Neural progenitor cell (in vitro differentiated cells): ENCODE results near the gene SIGMAR1. TPM values are rescaled to one million over a fixed set of nuclear protein-coding genes. Genes with fewer than 3 reads are reported as not detected.

Source experiments
- DNase-seq: peaks from one replicate; pipeline ENCODE4 v3.0.0-alpha.2; 2016; ENCODE audit warnings: low spot score
- H2AFZ ChIP-seq: fragments of 200-600 bp; sonication (generic); replicated peaks from 2 replicates; pipeline ENCODE4 v1.6.1; 2016; ENCODE audit warnings: antibody characterized with exemption
- H3F3A ChIP-seq: fragments of 200-600 bp; sonication (generic); 2 replicates; pipeline ENCODE4 v1.6.1; 2016; ENCODE audit warnings: antibody characterized with exemption, low read depth
- H3K27ac ChIP-seq: fragments of 200-600 bp; sonication (generic); 2 replicates; pipeline ENCODE4 v1.5.1; 2016; ENCODE audit warnings: mild to moderate bottlenecking
- H3K27me3 ChIP-seq: fragments of 200-600 bp; sonication (generic); 2 replicates; pipeline ENCODE4 v1.6.1; 2016; ENCODE audit warnings: mild to moderate bottlenecking, moderate library complexity
- H3K36me3 ChIP-seq: fragments of 200-600 bp; sonication (generic); 2 replicates; pipeline ENCODE4 v1.5.1; 2016
- H3K4me1 ChIP-seq: fragments of 200-600 bp; sonication (generic); 2 replicates; pipeline ENCODE4 v1.6.1; 2016; ENCODE audit warnings: mixed run types
- H3K4me2 ChIP-seq: fragments of 200-600 bp; sonication (generic); 2 replicates; pipeline ENCODE4 v1.6.1; 2016
- H3K4me3 ChIP-seq: fragments of 200-600 bp; sonication (generic); 2 replicates; pipeline ENCODE4 v1.5.1; 2016
- H3K79me2 ChIP-seq: fragments of 200-600 bp; sonication (generic); 2 replicates; pipeline ENCODE4 v1.6.1; 2016; ENCODE audit warnings: low read depth
- H3K9ac ChIP-seq: fragments of 200-600 bp; sonication (generic); 2 replicates; pipeline ENCODE4 v1.6.1; 2016
- H3K9me3 ChIP-seq: fragments of 200-600 bp; sonication (generic); 2 replicates; pipeline ENCODE4 v1.5.1; 2016; ENCODE audit warnings: low read depth
- H4K20me1 ChIP-seq: fragments of 200-600 bp; sonication (generic); 2 replicates; pipeline ENCODE4 v1.6.1; 2016; ENCODE audit warnings: low read depth
- H3K27ac Mint-ChIP-seq: 3 replicates; pipeline ENCODE4 v1.8.0; 2021; ENCODE audit warnings: mixed read lengths
- H3K27me3 Mint-ChIP-seq: 2 replicates; pipeline ENCODE4 v1.8.0; 2022; ENCODE audit warnings: low read depth, mild to moderate bottlenecking, inconsistent platforms, moderate library complexity, mixed read lengths; ENCODE audit not compliant: insufficient read depth
- H3K36me3 Mint-ChIP-seq: 3 replicates; pipeline ENCODE4 v1.8.0; 2021; ENCODE audit warnings: mixed read lengths
- H3K4me1 Mint-ChIP-seq: 3 replicates; pipeline ENCODE4 v1.8.0; 2021; ENCODE audit warnings: mixed read lengths
- H3K4me3 Mint-ChIP-seq: 3 replicates; pipeline ENCODE4 v1.8.0; 2021; ENCODE audit warnings: mild to moderate bottlenecking, moderate library complexity, mixed read lengths
- H3K9me3 Mint-ChIP-seq: 3 replicates; pipeline ENCODE4 v1.8.0; 2020; ENCODE audit warnings: mixed read lengths
- CTCF ChIP-seq: fragments of 200-600 bp; sonication (generic); IDR thresholded peaks from 2 replicates; pipeline ENCODE4 v1.5.1; 2017; ENCODE audit warnings: antibody characterized with exemption, mild to moderate bottlenecking
- EZH2 ChIP-seq: fragments of 200-600 bp; sonication (generic); IDR thresholded peaks from 2 replicates; pipeline ENCODE4 v1.6.1; 2017; ENCODE audit warnings: antibody characterized with exemption, mild to moderate bottlenecking, moderate library complexity
- EZH2phosphoT487 ChIP-seq: fragments of 200-600 bp; sonication (generic); IDR thresholded peaks from 2 replicates; pipeline ENCODE4 v1.6.1; 2017; ENCODE audit warnings: antibody characterized with exemption
- total RNA-seq: library from RNA; depleted of rRNA; stranded (reverse); fragments of >200 nt; gene quantifications from 2 replicates; pipeline ENCODE4 v1.2.3, GENCODE V29; 2015; ENCODE audit warnings: low replicate concordance

SIGMAR1 gene
- total RNA-seq, 1 donor from 2014 or later = 37.8 TPM

GRCh38 chr9:34591248-34591916 lies 46.2 kb downstream of the SIGMAR1 start:
- Histone ChIP-seq H2AFZ (no peak overlapping the region), H3K4me2 (peak overlapping the region; percentile 84), H3K36me3 (no peaks in the 10 kb centered on the region), H3K4me1 (peaks cover 29% of the 10 kb centered on the region), H3K9ac (no peak overlapping the region), H3K27me3 (peaks cover 91% of the 10 kb centered on the region), H3K27ac (no peak overlapping the region), H4K20me1 (peaks cover 38% of the 10 kb centered on the region), H3K4me3 (peak overlapping the region; percentile 86), H3F3A (peaks cover 28% of the 10 kb centered on the region), H3K9me3 (no peaks in the 10 kb centered on the region), H3K79me2 (peaks cover 5% of the 10 kb centered on the region)
- peaks cover 51% of the 10 kb centered on the region for H3K4me1 Mint-ChIP-seq
- no peak overlapping the region for H3K4me3 Mint-ChIP-seq
- no peaks in the 10 kb centered on the region for H3K9me3 Mint-ChIP-seq
- no peaks in the 10 kb centered on the region for H3K36me3 Mint-ChIP-seq
- TF ChIP-seq EZH2phosphoT487 (peak; percentile 92), CTCF (peak; percentile 82), EZH2 (peak; percentile 97)
- peaks cover 26% of the 10 kb centered on the region for H3K27me3 Mint-ChIP-seq
- no peak overlapping the region for H3K27ac Mint-ChIP-seq
- peak; percentile 93 for DNase-seq

GRCh38 chr9:34590381-34591247 lies 47.0 kb downstream of the SIGMAR1 start:
- Mint-ChIP-seq H3K36me3 (no peaks in the 10 kb centered on the region), H3K9me3 (no peaks in the 10 kb centered on the region), H3K4me3 (peak overlapping the region; percentile 87), H3K27me3 (peaks cover 28% of the 10 kb centered on the region), H3K27ac (no peak overlapping the region), H3K4me1 (peaks cover 59% of the 10 kb centered on the region)
- TF ChIP-seq EZH2phosphoT487 (peak; percentile 76), CTCF (no peak), EZH2 (peak; percentile 17)
- no peaks in the 10 kb centered on the region for H3K36me3 ChIP-seq
- peaks cover 28% of the 10 kb centered on the region for H3F3A ChIP-seq
- peak overlapping the region; percentile 86 for H3K4me3 ChIP-seq
- H2AFZ ChIP-seq = peak overlapping the region; percentile 72
- H3K79me2 ChIP-seq = peaks cover 5% of the 10 kb centered on the region
- peaks cover 45% of the 10 kb centered on the region for H4K20me1 ChIP-seq
- H3K9me3 ChIP-seq = no peaks in the 10 kb centered on the region
- peak overlapping the region; percentile 84 for H3K4me2 ChIP-seq
- H3K27ac ChIP-seq = no peak overlapping the region
- peaks cover 36% of the 10 kb centered on the region for H3K4me1 ChIP-seq
- no peak overlapping the region for H3K9ac ChIP-seq
- peak; percentile 49 for DNase-seq
- peaks cover 98% of the 10 kb centered on the region for H3K27me3 ChIP-seq

- peaks cover 53% of the 10 kb centered on the region for H4K20me1 ChIP-seq
- Mint-ChIP-seq H3K27me3 (peaks cover 28% of the 10 kb centered on the region), H3K36me3 (no peaks in the 10 kb centered on the region), H3K9me3 (no peaks in the 10 kb centered on the region), H3K4me3 (peak within 1 kb of the TSS; percentile 92), H3K27ac (peak within 1 kb of the TSS; percentile 86), H3K4me1 (peaks cover 67% of the 10 kb centered on the region)
- peak within 1 kb of the TSS; percentile 84 for H3K4me2 ChIP-seq
- DNase-seq = peak; percentile 88
- H2AFZ ChIP-seq = peak within 1 kb of the TSS; percentile 72
- no peak within 1 kb of the TSS for H3K27ac ChIP-seq
- TF ChIP-seq EZH2phosphoT487 (no peak), CTCF (no peak), EZH2 (no peak)
- no peak within 1 kb of the TSS for H3K9ac ChIP-seq
- no peaks in the 10 kb centered on the region for H3K36me3 ChIP-seq
- peaks cover 5% of the 10 kb centered on the region for H3K79me2 ChIP-seq
- peaks cover 28% of the 10 kb centered on the region for H3F3A ChIP-seq
- peaks cover 100% of the 10 kb centered on the region for H3K27me3 ChIP-seq
- H3K4me3 ChIP-seq = peak within 1 kb of the TSS; percentile 86
- no peaks in the 10 kb centered on the region for H3K9me3 ChIP-seq
- peaks cover 40% of the 10 kb centered on the region for H3K4me1 ChIP-seq
Measured at GRCh38 chr9:34589636-34590380, 47.8 kb downstream of the SIGMAR1 start, which contains the start of gene CNTFR. Gene CNTFR (minus strand): TSS chr9:34589724. CDS start chr9:34568981, 20,743 bp downstream.
